Upper lobe of right lung (tissue), 1 donor: ENCODE measurements around the gene FITM1. TPM values are rescaled to one million over a fixed set of nuclear protein-coding genes. Genes with fewer than 3 reads are reported as not detected.

ENCODE experiments used
- ATAC-seq: fragments of 200-7000 bp; cut with Tn5 transposase; one replicate; pipeline ENCODE4 v1.9.1; 2020; ENCODE audit warnings: mild to moderate bottlenecking, moderate library complexity
- DNase-seq: peaks from one replicate; pipeline ENCODE4 v3.0.0-alpha.2; 2020
- H3K27ac ChIP-seq: fragments of 200-600 bp; one replicate; pipeline ENCODE4 v1.8.0; 2022
- H3K27me3 ChIP-seq: fragments of 200-600 bp; one replicate; pipeline ENCODE4 v1.8.0; 2022; ENCODE audit warnings: mild to moderate bottlenecking
- H3K36me3 ChIP-seq: fragments of 200-600 bp; one replicate; pipeline ENCODE4 v1.8.0; 2022
- H3K4me1 ChIP-seq: fragments of 200-600 bp; one replicate; pipeline ENCODE4 v1.8.0; 2022
- H3K4me3 ChIP-seq: fragments of 200-600 bp; one replicate; pipeline ENCODE4 v1.8.0; 2022; ENCODE audit warnings: mild to moderate bottlenecking
- H3K9me3 ChIP-seq: fragments of 200-600 bp; one replicate; pipeline ENCODE4 v1.8.0; 2022
- CTCF ChIP-seq: fragments of 200-600 bp; IDR thresholded peaks from one replicate; pipeline ENCODE4 v1.8.0; 2022; ENCODE audit warnings: antibody characterized with exemption
- intact Hi-C: fragments of 100-400 bp; cut with DNase I; formaldehyde crosslinking; loops from one replicate; pipeline ENCODE4 v1.11.0; 2022
- total RNA-seq: library from RNA; stranded (reverse); fragmentation: NEBNext Ultra II Directional; extraction: Animal tissue kit (Norgen Biotek cat#: 25700); gene quantifications from one replicate; pipeline ENCODE4 v1.2.1, GENCODE V29; 2021
- donor health status: DM: no; HTN: yes; CAD: no; lungs with severe emphysema.

FITM1 gene
- total RNA-seq, 1 donor from 2014 or later = 1.1 TPM

DNA sequence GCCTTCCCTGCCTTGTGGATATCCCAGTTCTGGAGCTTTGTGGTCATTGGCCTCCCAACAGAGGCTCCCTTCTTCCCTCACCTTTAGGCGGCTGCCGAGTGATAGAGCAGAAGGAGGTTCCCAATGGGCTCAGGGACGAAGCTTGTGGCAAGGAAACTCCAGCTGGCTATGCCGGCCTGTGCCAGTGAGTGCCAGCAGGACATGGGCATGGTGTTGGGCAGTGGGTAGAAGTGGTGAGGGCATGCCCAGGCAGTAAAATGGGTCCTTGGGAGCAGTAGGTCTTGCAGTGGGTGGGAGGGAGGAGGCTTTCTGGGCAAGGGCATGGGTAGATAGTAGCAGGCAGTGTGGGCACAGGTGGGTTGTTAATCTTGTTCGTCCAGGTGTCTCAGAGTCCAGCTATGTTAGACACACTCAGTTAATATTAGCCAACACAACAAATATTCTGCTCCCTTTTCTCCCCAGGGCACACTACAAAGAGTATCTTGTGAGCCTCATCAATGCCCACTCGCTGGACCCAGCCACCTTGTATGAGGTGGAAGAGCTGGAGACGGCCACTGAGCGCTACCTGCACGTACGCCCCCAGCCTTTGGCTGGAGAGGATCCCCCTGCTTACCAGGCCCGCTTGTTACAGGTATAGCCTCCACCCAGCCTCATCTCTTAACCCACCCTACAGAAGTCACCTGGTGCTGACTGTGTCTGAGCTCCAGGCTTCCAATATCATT lies 29.5 kb downstream of the FITM1 start:
- no peak for ATAC-seq
- peaks cover 74% of the 10 kb centered on the region for H3K36me3 ChIP-seq
- no peak overlapping the region for H3K4me3 ChIP-seq
- H3K27me3 ChIP-seq = no peaks in the 10 kb centered on the region
- H3K4me1 ChIP-seq = peaks cover 23% of the 10 kb centered on the region
- no peak for TF ChIP-seq CTCF
- no peak for DNase-seq
- no peaks in the 10 kb centered on the region for H3K9me3 ChIP-seq
- intact Hi-C loops = no loop called here
- H3K27ac ChIP-seq = peak overlapping the region; percentile 88

DNA sequence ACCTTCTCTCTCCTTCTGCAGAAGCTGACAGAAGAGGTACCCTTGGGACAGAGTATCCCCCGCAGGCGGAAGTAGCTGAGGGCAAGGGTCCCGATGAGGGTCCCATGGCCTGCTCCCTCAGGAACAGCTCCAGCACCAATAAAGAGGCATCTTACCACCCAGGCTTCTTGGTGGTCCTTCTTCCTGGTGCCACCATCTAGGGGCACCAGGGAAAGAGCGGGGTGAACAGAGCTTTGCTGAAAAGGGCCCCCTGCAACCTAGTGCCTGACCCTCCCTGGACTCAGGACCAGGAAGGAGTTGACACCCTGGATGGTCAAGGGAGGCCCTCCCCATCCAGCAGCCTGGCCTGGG lies 30.0 kb downstream of the FITM1 start:
- Histone ChIP-seq H3K36me3 (peaks cover 74% of the 10 kb centered on the region), H3K9me3 (no peaks in the 10 kb centered on the region), H3K27me3 (no peaks in the 10 kb centered on the region), H3K4me3 (no peak overlapping the region), H3K4me1 (peaks cover 23% of the 10 kb centered on the region), H3K27ac (peak overlapping the region; percentile 88)
- DNase-seq = no peak
- intact Hi-C loops = no loop called here
- no peak for ATAC-seq
- TF ChIP-seq CTCF = no peak

- Histone ChIP-seq H3K27ac (peak within 1 kb of the TSS; percentile 88), H3K4me3 (peak within 1 kb of the TSS; percentile 64), H3K9me3 (no peaks in the 10 kb centered on the region), H3K36me3 (peaks cover 74% of the 10 kb centered on the region), H3K27me3 (no peaks in the 10 kb centered on the region), H3K4me1 (peaks cover 23% of the 10 kb centered on the region)
- DNase-seq (peak; percentile 96), ATAC-seq (peak; percentile 94)
- peak; percentile 94 for TF ChIP-seq CTCF
- intact Hi-C loops = no loop called here
These were observed 30.7 kb downstream of the FITM1 start, which contains the start of gene IRF9 for GRCh38 chr14:24160850-24161804. TSS of gene IRF9 (plus strand) at chr14:24161265. CDS start at chr14:24162145, 880 bp downstream.

DNA sequence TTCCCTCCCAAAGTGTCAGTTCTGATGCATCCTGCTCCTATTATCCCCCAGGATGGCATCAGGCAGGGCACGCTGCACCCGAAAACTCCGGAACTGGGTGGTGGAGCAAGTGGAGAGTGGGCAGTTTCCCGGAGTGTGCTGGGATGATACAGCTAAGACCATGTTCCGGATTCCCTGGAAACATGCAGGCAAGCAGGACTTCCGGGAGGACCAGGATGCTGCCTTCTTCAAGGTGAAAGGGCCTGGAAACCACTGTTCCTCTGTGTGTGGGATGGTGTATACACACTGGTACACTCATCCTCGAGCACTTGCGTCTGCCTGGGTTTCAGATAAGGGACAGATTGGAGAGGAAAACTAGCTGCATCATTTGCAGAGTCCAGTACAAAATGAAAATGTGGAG lies 31.6 kb downstream of the FITM1 start:
- ATAC-seq (peak; percentile 1), DNase-seq (no peak)
- H3K9me3 ChIP-seq = no peaks in the 10 kb centered on the region
- no peaks in the 10 kb centered on the region for H3K27me3 ChIP-seq
- peak overlapping the region; percentile 88 for H3K27ac ChIP-seq
- H3K4me1 ChIP-seq = peaks cover 23% of the 10 kb centered on the region
- intact Hi-C loops = no loop called here
- H3K4me3 ChIP-seq = peak overlapping the region; percentile 64
- peaks cover 74% of the 10 kb centered on the region for H3K36me3 ChIP-seq
- TF ChIP-seq CTCF = no peak

DNA sequence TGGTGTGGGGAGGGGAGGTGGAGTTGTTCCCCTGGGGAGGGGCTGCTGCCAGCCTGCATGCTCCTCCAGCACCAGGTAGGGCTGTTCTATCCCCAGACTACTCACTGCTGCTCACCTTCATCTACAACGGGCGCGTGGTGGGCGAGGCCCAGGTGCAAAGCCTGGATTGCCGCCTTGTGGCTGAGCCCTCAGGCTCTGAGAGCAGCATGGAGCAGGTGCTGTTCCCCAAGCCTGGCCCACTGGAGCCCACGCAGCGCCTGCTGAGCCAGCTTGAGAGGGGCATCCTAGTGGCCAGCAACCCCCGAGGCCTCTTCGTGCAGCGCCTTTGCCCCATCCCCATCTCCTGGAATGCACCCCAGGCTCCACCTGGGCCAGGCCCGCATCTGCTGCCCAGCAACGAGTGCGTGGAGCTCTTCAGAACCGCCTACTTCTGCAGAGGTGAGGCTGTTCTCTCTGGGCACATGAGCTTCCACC lies 34.1 kb downstream of the FITM1 start:
- DNase-seq (no peak), ATAC-seq (no peak)
- Histone ChIP-seq H3K27me3 (no peaks in the 10 kb centered on the region), H3K36me3 (peaks cover 76% of the 10 kb centered on the region), H3K9me3 (no peaks in the 10 kb centered on the region), H3K4me1 (peaks cover 23% of the 10 kb centered on the region), H3K4me3 (no peak overlapping the region), H3K27ac (no peak overlapping the region)
- TF ChIP-seq CTCF = no peak
- intact Hi-C loops = no loop called here
